Measurements from ENCODE around the gene HNRNPU. TPM values are rescaled to one million over a fixed set of nuclear protein-coding genes. Genes with fewer than 3 reads are reported as not detected.
A peak's percentile ranks its signal among the peaks of the same experiment; 100 is the strongest.

The HNRNPU gene
- total RNA-seq, 1 donor, result 348 TPM

- no peak for TF ChIP-seq CTCF (IDR thresholded peaks at IDR 0.05; ENCODE audit: insufficient read depth, low read length)
- no peak overlapping the region for H3K4me3 ChIP-seq (ENCODE audit: low read depth, low read length)
- DNase-seq (ENCODE audit: low read depth), result no peak
These were observed 5.6 kb upstream of the HNRNPU start for GRCh38 chr1:244869950-244870349.

GRCh38 chr1:244869364-244869827 is 5.1 kb upstream of the HNRNPU start:
- no peak overlapping the region for H3K4me3 ChIP-seq (ENCODE audit: low read depth, low read length)
- no peak for DNase-seq (ENCODE audit: low read depth)
- TF ChIP-seq CTCF (IDR thresholded peaks at IDR 0.05; ENCODE audit: insufficient read depth, low read length), result no peak

GRCh38 chr1:244868484-244869363 is 4.4 kb upstream of the HNRNPU start:
- H3K4me3 ChIP-seq (ENCODE audit: low read depth, low read length), result no peak overlapping the region
- no peak for TF ChIP-seq CTCF (IDR thresholded peaks at IDR 0.05; ENCODE audit: insufficient read depth, low read length)
- no peak for DNase-seq (ENCODE audit: low read depth)

GRCh38 chr1:244866355-244866754 is 2.0 kb upstream of the HNRNPU start:
- TF ChIP-seq CTCF (IDR thresholded peaks at IDR 0.05; ENCODE audit: insufficient read depth, low read length), result no peak
- DNase-seq (ENCODE audit: low read depth), result no peak
- no peak overlapping the region for H3K4me3 ChIP-seq (ENCODE audit: low read depth, low read length)

GRCh38 chr1:244865820-244866219 is 1.5 kb upstream of the HNRNPU start:
- no peak for DNase-seq (ENCODE audit: low read depth)
- no peak overlapping the region for H3K4me3 ChIP-seq (ENCODE audit: low read depth, low read length)
- no peak for TF ChIP-seq CTCF (IDR thresholded peaks at IDR 0.05; ENCODE audit: insufficient read depth, low read length)

GRCh38 chr1:244865028-244865371 is 657 bp upstream of the HNRNPU start:
- TF ChIP-seq CTCF (IDR thresholded peaks at IDR 0.05; ENCODE audit: insufficient read depth, low read length), result no peak
- H3K4me3 ChIP-seq (ENCODE audit: low read depth, low read length), result peak overlapping the region; percentile 70
- DNase-seq (ENCODE audit: low read depth), result no peak

Data from fibroblast of the aortic adventitia (primary cell).